HG03575 (cell line): ENCODE results near the gene STIM2.
"Not testable (repeated sequence)": the region's sequence is repeated elsewhere in the genome, so short reads cannot be mapped to it uniquely, and the experiment has no call there.

Experiments
- ATAC-seq: cut with Tn5 transposase; IDR thresholded peaks from one replicate; pipeline ENCODE4 v1.9.1; 2021; ENCODE audit not compliant: unreplicated experiment, insufficient number of reproducible peaks, low FRiP score; ENCODE audit errors: extremely low read depth

STIM2 gene

DNA sequence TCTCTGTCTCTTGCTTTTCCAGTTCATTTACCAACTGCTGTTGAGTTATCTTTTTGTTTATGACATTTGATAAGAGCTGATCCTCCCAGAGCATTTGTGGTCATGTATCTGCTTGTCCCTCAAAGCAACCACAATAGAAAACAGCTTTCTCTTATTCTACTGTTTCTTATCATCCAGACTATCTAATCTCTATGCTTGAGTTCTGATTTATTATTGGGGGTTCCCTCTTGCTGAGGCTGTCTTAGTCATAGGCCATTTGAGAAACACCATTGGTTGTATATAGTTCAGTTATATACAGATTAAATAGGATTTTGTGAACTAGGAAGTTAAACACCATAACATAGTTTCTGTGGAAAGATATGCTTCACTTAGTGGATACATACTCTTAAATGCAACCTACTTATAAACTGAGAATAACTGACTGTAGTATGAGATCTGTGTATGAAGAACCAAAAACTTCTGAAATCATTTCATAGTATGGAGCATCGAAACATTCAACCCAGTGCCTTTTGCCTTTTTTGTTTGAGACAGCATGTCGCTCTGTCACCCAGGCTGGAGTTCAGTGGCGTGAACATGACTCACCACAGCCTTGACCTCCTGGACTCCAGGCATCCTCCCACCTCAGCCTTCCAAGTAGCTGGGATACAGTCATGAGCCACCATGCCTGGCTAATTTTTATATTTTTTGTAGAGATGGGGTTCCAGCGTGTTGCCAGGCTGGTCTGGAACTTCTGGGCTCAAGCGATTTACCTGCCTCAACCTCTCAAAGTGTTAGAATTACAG, 75.8 kb downstream of the STIM2 start:
- no peak for ATAC-seq

DNA sequence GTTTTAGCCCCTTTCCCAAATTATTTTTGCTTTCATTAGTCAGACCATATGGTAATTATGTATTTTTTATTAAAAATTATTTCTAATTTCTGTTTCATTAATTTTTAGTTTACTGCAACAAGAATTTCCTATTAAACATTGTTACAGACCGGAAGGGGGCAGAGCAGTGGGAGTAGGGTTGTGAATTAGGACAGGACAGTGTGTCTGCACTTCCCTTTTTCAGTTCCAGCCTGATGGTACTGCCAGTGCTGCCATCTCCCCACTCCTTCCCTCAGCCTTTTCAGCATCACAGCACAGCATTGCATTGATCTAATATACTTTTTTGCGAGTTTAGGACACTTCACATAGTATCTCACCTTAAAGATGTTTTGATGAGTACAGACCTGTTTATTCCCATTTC, 76.5 kb downstream of the STIM2 start:
- no peak for ATAC-seq

DNA sequence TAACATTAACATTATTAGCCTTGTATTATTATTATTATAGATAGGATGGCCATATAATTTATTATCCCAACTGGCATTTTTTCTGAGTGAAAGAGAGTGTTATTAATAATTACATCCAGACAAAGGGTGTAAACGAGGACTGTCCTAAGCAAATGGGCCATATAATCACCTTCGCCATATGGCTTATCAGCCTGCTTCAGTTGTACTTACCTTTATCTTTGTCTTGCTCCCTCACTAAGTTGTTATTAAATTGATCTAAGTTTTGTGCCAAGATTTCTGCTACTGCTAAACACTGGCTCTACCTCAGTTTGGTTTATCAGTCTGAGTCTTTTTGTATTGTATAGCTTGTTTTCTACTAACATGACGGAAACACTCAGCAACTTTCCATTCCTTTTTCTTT, 76.9 kb downstream of the STIM2 start:
- no peak for ATAC-seq

DNA sequence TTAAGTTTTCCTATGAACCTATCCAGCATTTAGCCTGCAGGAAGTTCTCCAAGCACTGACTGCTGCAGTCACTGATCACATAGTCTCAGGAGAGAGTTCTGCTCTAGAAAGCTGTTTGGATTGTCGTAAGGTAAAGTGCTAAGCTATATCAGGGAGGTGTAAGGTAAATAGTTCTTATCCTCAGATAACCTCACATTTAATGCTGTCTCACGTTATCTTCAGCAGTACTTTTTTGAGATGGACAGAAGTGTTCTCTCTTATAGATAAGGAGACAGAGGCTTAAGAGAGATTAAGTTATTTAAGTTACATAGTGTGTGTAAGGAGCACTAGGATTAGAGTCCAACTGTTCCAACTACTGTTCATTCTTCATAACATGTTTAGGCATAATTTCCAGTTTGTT, 77.9 kb downstream of the STIM2 start:
- no peak for ATAC-seq

DNA sequence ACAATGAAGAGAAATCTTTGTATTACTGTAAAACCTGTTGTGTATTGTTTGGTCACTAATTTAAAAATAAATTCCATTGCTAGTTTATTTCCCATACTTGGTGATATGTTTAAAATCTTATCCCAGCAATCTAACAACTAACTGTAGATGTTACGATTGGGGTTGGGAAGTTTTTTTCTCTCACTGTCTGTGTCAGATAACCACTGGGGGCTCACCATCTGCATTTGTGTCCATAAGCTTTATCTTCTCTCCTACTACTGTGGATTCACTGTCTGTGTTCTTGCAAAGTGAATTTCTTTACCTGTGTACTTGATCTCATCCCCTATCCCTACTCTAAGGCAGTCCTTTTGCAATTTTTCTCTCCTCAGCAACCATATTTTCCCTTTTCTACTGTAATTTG, 81.3 kb downstream of the STIM2 start:
- no peak for ATAC-seq

DNA sequence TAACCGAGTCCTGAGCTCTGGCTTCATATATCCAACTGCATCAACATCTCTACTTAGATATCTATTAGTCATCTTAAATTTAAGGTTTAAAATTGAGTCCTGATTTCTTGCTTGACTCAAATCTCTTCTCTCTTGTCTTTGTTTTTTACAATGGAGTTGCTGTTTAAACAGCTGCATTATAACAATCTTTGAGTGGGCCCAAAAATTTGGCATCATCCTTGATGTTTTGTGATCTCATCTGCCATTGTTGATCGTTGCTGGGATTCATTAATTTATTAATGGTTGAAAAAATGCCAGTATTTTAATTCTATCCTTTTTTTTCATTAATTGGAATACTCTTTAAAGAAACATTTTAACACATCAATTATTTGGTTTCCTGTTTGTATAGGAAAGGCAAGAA, 82.2 kb downstream of the STIM2 start:
- ATAC-seq, result no peak

DNA sequence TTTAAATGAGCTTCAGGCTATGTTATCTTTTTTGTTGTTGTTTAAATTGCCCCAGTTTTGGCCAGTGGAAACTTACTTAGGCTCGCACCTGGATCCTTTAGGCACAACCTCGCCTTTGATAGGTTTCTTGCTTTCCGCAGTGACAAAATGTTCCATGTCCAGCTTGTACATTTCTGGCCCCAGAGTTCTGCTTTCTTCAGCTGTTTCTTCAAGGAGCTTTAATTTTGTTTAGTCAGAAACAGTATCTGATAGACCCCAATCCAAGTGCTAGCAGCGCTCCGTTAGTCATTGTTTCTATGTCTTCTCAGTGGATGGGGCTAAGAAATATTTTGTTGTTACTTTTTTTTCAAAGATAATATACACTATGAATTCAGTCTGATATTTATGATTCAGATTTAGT, 82.8 kb downstream of the STIM2 start:
- ATAC-seq, result no peak

DNA sequence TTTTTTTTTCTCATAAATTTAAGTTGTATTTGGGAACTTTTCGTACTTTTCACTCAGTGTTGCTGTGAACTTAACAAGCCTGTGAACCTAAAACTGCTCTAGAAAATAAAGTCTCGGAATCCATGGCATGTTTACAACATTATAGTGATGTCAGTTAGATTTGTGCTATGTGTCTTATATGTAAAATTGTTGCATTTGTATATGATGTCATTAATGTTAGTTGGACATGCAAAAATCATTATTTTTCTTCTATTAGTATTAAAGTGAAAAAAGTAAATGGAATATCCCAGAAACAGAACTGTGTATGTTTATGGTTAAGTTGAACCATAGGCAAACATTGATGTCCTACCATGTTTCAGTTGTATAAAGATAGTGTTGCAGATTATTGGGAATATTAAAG, 85.2 kb downstream of the STIM2 start:
- no peak for ATAC-seq

DNA sequence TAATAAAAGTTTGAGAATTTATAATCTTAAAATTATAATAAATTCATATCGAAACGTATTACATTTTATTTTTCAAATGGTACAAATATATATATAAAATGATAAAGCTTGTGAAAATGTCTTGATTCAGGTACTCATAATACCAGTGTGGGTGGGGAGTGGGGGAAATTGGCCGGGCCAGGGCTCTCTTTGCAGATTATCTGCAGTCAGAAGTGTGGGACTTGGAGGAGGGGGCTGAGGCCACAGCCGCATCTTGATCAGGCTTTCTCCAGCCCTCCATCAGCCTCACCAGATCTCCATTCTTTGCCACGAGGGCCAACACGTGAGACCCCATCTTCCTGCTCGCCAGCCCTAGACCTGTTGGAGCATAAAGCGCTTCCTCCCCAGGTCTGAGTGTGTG, 86.7 kb downstream of the STIM2 start:
- no peak for ATAC-seq

DNA sequence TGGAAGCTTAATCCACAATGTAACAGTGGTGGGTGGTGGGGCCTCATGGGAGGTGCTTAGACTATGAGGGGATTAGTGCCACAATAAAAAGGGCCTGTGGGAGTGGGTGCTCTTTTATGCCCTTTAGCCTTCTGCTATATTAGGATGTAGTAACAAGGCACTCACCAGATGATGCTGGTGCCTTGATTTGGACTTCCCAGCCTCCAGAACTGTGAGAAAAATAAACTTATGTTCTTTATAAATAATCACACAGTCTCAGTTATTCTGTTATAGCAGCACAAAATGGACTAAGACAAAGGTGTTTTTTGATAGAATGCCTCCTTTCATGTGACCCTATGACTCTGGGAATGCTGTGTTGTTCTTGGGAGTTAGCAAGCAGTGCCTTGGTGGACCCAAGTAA, 89.8 kb downstream of the STIM2 start:
- ATAC-seq, result no peak

DNA sequence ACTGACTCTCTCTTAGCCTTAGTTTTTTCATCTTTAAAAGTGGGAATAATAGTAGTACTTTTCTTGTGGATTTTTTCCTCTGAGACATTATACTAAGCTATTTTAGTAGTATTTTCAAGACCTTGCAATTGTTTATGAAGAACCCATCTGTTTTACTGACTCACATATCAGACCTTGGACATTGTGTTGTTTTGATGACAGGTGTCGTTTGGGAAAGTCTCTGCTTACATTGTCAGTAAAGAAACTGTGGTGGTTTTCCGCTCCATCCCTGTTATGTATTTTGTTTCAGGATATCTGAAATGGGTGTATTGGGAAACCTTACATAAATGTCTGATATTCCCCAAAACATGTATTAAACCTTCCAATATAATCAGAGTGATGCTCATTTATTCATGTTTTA, 92.2 kb downstream of the STIM2 start:
- no peak for ATAC-seq

DNA sequence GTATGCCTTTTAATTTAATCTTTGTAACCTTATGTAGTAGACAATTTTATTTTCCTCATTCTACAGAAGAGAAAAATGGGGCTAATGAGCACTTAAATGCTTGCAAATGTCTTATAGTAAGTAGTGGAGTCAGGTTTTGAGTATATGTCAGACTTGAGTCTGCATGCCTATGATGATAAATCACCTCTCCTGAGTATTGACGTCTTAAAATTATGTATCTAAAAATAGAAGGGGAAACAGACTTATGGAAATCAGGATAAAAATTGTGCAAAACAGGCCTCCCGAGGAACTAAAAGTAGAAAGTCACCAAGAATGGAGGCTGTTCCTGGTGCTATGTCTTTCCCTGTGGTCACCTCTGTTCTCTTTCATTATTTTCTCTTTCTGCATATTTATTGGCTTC, 92.7 kb downstream of the STIM2 start:
- ATAC-seq, result no peak

DNA sequence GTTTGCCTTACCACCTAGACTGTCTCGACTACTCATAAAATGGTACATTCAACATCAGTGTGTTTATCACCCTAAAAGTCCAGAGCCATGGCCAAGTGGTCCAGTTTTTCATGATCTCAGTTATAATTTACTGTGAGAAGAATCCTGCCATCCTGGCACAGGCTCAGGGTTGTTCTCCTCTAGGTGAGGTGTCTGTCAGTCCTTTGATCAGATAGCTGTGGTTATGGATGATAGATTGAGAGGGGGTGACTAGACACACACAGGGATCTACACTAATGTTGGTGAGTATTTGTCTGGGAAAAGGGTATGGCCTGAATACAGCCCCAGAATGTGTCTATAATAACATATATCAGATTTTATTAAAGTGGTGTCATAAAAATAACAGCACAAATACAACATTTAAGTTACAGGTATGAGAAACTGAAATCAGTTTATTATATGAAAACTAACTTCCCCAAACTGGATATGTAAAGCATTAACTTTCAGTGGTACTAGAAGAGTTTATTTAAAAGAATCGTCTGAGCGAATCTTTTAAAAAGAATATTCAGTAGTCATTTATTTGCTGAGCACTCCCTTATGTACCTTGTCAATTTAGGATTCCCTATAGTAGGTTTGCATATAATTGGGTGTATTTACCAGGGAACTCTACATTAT, 93.3 kb downstream of the STIM2 start:
- no peak for ATAC-seq

DNA sequence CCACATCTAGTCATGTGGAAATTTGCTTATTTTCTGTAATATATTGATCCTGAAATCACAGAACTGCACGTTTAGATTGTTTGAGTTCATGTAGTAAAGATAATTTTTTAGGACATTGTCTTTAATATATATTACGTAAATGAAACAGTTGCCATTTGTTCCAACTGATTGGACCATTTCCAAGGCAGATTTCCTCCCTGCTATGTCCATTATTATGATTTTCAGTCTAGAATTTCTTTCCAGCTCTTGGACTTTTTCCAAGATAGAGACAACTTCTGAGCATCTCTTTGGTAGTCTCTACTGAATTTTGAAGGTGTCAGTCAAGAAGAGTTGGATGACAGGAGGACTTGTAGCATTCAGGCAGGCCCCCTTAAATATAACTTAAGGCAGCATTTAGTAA, 94.6 kb downstream of the STIM2 start:
- ATAC-seq, result no peak

DNA sequence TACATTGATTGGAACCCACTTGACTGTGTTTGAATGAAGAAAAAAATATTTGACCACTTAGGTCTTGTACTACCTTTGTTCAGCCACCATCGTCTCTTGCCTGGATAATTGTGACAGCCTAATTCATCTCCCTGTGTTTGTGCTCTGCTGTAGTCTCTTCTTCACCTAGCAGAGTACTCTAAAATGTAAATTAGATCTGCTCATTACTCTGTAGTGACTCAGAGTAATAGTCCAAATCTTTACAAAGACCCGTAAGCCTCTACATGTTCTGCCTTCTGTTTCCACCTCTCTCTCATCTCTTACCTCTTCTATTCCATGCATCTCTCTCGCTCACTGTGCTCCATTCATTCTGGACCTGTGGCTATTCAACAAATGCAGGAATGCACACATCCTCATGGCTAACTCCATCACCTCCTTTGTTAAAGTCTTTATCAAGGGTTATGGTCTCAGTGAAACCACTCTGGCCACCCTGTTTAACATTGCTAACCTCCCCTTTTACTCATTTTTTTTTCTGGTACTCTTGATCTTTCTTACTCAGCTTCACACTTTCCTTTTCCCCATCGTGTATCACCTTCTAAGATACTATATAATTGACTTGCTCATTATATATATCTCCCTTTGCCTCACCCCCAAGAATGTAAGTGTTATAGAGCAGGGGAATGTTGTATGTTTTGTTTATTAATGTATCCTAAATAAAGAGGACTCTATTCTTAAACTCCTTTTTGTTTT, 98.4 kb downstream of the STIM2 start:
- no peak for ATAC-seq

DNA sequence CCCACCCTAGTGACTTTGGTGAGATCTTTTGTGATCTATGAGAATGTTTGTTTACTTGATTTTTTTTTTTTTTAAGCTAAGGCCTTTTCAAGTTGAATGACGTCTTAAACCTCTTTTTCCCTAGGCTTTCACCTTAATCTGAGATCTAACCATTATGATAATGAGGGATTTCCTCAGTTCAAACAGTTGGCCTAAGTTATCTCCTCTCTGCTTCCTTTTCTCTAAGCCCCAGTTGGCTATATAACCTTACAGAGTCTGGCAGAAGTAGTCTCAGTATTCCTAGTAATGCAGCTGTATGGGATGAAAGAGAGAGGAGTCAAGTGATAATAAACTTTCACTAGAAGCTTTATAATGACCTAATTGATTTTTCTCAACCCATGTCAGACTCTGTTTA, 99.0 kb downstream of the STIM2 start:
- ATAC-seq, result no peak

DNA sequence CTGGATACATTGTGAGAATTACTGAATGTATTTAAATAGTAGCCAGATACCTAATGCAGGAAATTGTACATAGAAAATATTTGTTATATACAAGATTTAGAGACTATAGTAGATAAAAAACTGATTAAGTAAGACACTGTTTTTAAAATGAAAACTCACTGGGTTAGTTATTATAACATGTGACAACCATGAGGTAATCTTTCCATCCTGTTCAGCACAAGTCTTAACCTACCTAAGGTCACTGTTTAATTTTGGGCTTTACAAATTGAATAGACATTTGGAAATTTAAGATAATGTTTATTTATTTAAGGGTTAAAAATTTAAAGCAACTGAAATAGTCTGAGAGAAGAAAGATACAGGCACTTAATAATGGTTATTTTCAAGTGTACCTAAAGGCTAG, 102.1 kb downstream of the STIM2 start:
- ATAC-seq, result no peak

DNA sequence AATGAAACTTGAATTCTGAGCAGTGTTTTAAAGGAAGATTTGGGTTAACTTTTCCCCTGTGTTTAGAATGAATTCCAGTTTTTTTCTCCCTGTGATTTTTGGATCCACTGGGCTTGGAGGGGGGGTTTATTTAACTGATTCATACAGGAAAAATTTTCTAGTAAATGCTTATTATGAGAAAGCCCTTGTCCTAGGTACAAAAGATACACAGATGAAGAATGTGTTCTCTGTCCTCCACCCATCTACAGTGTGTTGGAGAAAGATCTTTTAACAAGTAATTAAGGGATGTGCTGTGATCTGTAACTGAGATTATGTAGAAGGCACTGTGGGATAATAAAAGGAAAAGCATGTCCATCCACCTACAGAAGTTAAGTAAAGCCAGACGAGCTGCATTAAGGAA, 103.9 kb downstream of the STIM2 start:
- ATAC-seq, result no peak

DNA sequence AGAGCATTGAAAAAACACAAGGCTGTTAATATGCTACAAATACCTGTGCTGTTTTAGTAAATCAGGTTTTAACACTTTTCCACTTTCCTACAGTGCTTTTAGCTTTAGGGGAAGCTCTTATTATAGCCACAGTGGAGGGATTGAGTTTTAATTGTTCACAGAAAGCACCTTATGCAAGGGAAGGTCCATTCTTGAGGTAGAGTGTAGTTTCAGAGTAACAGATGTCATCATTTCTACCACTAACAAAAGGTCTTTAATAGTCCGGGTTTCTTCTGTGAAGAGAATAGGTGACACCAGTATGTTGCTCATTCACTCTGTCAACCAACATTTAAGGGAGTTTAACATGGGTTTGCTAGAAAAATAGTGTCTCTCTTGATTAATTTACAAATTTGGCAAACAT, 104.4 kb downstream of the STIM2 start:
- ATAC-seq, result no peak

DNA sequence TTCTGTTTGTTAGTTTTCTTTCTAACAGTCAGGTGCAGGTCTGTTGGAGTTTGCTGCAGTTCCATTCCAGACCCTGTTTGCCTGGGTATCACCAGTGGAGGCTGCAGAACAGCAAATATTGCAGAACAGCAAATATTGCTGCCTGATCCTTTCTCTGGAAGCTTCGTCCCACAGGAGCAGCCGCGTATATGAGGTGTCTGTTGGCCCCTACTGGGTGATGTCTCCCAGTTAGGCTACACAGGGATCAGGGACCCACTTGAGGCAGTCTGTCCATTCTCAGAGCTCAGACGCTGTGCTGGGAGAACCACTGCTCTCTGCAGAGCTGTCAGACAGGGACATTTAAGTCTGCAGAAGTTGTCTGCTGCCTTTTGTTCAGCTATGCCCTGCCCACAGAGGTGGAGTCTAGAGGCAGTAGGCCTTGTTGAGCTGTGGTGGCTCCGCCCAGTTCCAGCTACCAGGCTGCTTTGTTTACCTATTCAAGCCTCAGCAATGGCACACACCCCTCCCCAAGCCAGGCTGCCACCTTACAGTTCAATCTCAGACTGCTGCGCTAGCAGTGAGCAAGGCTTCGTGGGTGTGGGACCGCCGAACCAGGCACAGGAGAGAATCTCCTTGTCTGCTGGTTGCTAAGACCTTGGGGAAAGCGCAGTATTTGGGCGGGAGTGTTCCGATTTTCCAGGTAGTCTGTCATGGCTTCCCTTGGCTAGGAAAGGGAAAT, 115.0 kb downstream of the STIM2 start:
- ATAC-seq, result not testable (repeated sequence)
